D341Med (cell line): Measurements from ENCODE around the gene RETREG1.
"Not testable (repeated sequence)": the region's sequence is repeated elsewhere in the genome, so short reads cannot be mapped to it uniquely, and the experiment has no call there.

Experiments
- DNase-seq: peaks from one replicate; pipeline ENCODE4 v3.0.0; 2012; ENCODE audit warnings: low spot score

The RETREG1 gene

GRCh38 chr5:16455668-16456067, 161.1 kb downstream of the RETREG1 start:
- DNase-seq, result no peak

GRCh38 chr5:16454686-16455085, 162.1 kb downstream of the RETREG1 start:
- no peak for DNase-seq

GRCh38 chr5:16453609-16454008, 163.2 kb downstream of the RETREG1 start:
- no peak for DNase-seq

- no peak for DNase-seq
Observed at GRCh38 chr5:16450163-16450562, 166.6 kb downstream of the RETREG1 start.

DNA sequence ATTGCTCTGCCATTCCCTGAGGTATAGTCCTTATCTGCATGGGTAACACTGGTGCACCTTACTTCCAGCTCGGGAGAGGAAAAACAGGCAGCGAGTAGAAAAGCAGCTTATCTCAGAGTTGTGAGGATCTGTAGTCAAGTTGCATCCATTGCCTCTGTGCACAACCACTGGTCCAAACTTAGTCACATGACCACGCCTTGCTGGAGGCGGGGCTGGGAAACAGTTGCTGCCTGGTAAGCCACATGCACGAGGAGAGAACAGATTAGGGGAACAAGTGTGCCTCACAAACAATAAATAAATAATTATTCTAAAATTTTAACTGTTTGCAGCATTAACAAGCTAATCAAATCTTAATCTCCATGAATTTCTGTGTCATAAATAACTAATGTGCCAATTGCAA, 169.8 kb downstream of the RETREG1 start:
- DNase-seq, result peak; percentile 73

GRCh38 chr5:16437977-16438376, 178.8 kb downstream of the RETREG1 start:
- DNase-seq, result no peak

DNA sequence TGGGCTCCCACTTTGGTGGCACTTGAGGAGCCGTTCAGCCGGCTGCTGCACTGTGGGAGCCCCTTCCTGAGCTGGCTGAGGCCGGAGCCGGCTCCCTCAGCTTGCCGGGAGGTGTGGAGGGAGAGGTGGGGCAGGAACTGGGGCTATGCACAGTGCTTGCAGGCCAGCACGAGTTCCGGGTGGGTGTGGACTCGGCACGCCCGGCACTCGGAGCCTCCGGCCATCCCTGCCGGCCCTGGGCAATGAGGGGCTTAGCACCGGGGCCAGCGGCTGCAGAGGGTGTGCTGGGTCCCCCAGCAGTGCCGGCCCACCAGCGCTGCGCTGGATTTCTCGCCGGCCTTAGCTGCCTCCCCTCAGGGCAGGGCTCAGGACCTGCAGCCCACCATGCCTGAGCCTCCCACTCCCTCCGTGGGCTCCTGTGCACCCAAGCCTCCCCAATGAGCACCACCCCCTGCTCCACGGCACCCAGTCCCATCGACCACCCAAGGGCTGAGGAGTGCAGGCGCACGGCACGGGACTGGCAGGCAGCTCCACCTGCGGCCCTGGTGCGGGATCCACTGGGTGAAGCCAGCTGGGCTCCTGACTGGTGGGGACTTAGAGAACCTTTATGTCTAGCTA, 180.6 kb downstream of the RETREG1 start:
- not testable (repeated sequence) for DNase-seq

DNA sequence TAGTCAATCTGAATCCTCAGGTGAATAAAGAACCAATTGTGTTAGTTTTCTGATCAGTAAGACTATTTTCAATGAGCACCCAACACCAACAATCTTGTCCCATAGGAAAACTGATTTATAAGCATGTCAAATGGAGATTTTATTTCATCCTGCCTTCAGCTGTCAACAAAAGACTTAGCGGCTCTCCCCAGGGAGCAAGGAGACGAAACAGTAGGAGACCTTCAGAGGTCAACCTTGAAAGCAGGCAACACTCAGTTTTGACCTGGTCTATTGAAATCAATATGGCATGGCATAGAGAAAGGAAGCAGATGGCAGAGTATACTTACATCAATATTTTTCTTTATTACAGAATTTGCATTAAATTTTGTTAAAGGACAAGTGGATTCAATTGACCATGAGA, 185.3 kb downstream of the RETREG1 start:
- no peak for DNase-seq

DNA sequence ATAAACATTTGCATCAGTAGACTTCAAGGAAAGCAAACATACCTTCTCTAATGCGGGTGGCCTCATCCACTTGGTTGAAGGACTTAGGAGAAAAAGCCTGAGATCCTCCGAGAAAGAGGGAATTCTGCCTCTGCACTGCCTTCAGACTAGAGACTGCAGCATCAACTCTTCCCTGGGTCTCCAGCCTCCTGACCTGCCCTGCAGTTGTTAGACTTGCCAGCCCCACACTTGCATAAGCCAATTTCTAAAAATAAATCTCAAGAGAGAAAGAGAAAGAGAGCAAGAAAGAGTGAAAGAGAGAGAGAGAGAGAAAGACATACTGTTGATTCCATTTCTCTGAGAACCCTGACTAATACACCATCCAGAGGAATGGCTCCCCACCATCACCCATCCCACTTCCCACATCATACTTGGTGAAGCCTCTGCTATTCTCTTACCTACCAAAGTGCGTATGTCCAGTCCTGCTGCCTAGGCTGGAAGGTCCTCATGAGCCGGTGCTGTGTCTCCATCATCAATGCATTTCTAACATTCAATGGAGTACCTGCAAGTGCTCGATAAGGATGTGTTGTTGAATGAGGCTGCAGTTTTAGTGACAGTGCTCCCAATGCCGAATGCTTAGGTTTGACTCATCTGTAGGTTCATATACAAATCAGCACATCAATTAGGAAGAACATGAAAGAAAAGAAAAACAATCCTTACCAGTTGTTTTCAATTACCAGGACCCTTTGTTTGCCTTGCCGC, 186.3 kb downstream of the RETREG1 start:
- DNase-seq, result no peak

DNA sequence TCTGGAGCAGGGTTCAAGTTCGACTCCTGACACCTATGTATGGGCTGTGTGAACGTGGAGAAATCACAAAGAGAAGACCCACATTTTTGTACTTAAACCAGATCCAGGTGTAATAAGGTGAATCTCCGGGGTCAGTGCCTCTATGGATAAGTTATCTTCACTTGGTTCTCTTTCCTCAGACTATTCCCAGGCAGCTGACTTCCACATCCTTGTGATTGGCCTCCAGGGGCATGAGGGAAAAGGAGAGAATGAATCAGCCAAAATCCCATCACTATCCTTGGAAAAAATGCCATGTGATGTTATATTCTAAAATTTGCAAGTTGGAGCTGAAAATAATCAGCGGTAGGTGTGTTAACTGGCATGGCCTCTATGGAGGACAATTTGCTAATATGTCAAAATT, 188.4 kb downstream of the RETREG1 start:
- DNase-seq, result no peak

DNA sequence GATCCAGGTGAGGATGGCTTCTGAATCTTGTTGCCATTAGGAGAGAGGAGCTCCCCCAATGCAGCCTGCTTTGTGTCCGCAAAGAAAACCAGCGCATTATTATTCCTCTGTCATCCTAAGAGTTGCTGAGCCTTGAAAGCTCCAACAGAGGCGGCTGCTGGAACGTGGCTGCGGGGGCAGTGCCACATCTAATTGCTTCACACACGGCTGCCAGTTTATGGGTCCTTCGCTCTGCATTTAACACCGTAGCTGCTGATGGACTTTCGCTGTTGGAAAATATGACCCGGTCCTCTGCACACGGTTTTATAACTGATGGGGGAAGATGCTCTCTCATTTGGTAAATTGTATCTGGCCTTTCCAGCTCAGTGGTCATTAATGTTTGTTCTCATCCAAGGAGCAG, 189.2 kb downstream of the RETREG1 start:
- no peak for DNase-seq
